H9 (cell line): ENCODE data around the gene GABRB1. TPM values are rescaled to one million over a fixed set of nuclear protein-coding genes. Genes with fewer than 3 reads are reported as not detected.

Experiments
- DNase-seq: peaks from one replicate; pipeline ENCODE4 v3.0.0-alpha.2; 2017
- H2AFZ ChIP-seq: one replicate; pipeline ENCODE4 v1.6.1; 2013; ENCODE audit warnings: mild to moderate bottlenecking, low read length, control low read depth, moderate library complexity
- H2AK5ac ChIP-seq: 2 replicates; pipeline ENCODE4 v1.6.1; 2013; ENCODE audit warnings: low read length, control low read depth, mixed read lengths; ENCODE audit not compliant: insufficient read length
- H2BK120ac ChIP-seq: one replicate; pipeline ENCODE4 v1.6.1; 2013; ENCODE audit warnings: low read depth, mild to moderate bottlenecking, low read length, control low read depth, inconsistent platforms; ENCODE audit not compliant: poor library complexity, severe bottlenecking
- H2BK12ac ChIP-seq: 2 replicates; pipeline ENCODE4 v1.6.1; 2013; ENCODE audit warnings: low read length, control low read depth, mixed read lengths, low read depth; ENCODE audit not compliant: insufficient read length
- H2BK15ac ChIP-seq: 2 replicates; pipeline ENCODE4 v1.6.1; 2013; ENCODE audit warnings: low read depth, low read length, control low read depth
- H2BK20ac ChIP-seq: one replicate; pipeline ENCODE4 v1.6.1; 2013; ENCODE audit warnings: low read depth, mild to moderate bottlenecking, low read length, control low read depth, inconsistent platforms; ENCODE audit not compliant: poor library complexity, severe bottlenecking
- H2BK5ac ChIP-seq: 2 replicates; pipeline ENCODE4 v1.6.1; 2013; ENCODE audit warnings: low read length, control low read depth, mixed read lengths; ENCODE audit not compliant: insufficient read length
- H3K14ac ChIP-seq: 2 replicates; pipeline ENCODE4 v1.6.1; 2013; ENCODE audit warnings: low read length, control low read depth; ENCODE audit not compliant: insufficient read depth
- H3K18ac ChIP-seq: 2 replicates; pipeline ENCODE4 v1.6.1; 2013; ENCODE audit warnings: low read depth, mild to moderate bottlenecking, mixed read lengths, low read length, control low read depth; ENCODE audit not compliant: insufficient read length
- H3K23ac ChIP-seq: 2 replicates; pipeline ENCODE4 v1.6.1; 2013; ENCODE audit warnings: low read length, control low read depth, mixed read lengths, low read depth; ENCODE audit not compliant: insufficient read length
- H3K23me2 ChIP-seq: 2 replicates; pipeline ENCODE4 v1.6.1; 2013; ENCODE audit warnings: low read depth, mild to moderate bottlenecking, mixed read lengths, low read length, control low read depth; ENCODE audit not compliant: insufficient read length, poor library complexity, severe bottlenecking
- H3K27ac ChIP-seq: 2 replicates; pipeline ENCODE4 v1.5.1; 2013; ENCODE audit warnings: low read length, control low read depth, mixed read lengths, low read depth; ENCODE audit not compliant: insufficient read length
- H3K27me3 ChIP-seq: 2 replicates; pipeline ENCODE4 v1.6.1; 2013; ENCODE audit warnings: low read length, control low read depth, inconsistent platforms; ENCODE audit not compliant: insufficient read depth
- H3K4ac ChIP-seq: 2 replicates; pipeline ENCODE4 v1.6.1; 2013; ENCODE audit warnings: low read depth, mild to moderate bottlenecking, control low read depth, inconsistent platforms, low read length, moderate library complexity
- H3K4me1 ChIP-seq: 2 replicates; pipeline ENCODE4 v1.6.1; 2013; ENCODE audit warnings: low read length, control low read depth, inconsistent platforms; ENCODE audit not compliant: insufficient read depth
- H3K4me2 ChIP-seq: 2 replicates; pipeline ENCODE4 v1.6.1; 2013; ENCODE audit warnings: low read length, control low read depth, mixed read lengths; ENCODE audit not compliant: insufficient read length, insufficient read depth
- H3K56ac ChIP-seq: 2 replicates; pipeline ENCODE4 v1.6.1; 2013; ENCODE audit warnings: low read depth, mild to moderate bottlenecking, mixed read lengths, low read length, control low read depth; ENCODE audit not compliant: insufficient read length
- H3K79me1 ChIP-seq: 2 replicates; pipeline ENCODE4 v1.6.1; 2013; ENCODE audit warnings: low read depth, mild to moderate bottlenecking, moderate library complexity, low read length, control low read depth, inconsistent platforms; ENCODE audit not compliant: insufficient read depth, poor library complexity, severe bottlenecking
- H3K79me2 ChIP-seq: 2 replicates; pipeline ENCODE4 v1.6.1; 2013; ENCODE audit warnings: low read length, control low read depth, inconsistent platforms; ENCODE audit not compliant: insufficient read depth
- H3K9ac ChIP-seq: 2 replicates; pipeline ENCODE4 v1.6.1; 2013; ENCODE audit warnings: low read length, control low read depth, mixed read lengths; ENCODE audit not compliant: insufficient read length; ENCODE audit errors: extremely low read depth
- H3K9me3 ChIP-seq: one replicate; pipeline ENCODE4 v1.6.1; 2013; ENCODE audit warnings: low read depth, low read length, inconsistent platforms; ENCODE audit not compliant: control insufficient read depth
- H3T11ph ChIP-seq: one replicate; pipeline ENCODE4 v1.6.1; 2013; ENCODE audit warnings: mild to moderate bottlenecking, low read length, control low read depth, inconsistent platforms
- H4K20me1 ChIP-seq: one replicate; pipeline ENCODE4 v1.6.1; 2013; ENCODE audit not compliant: control insufficient read depth, insufficient read length, insufficient read depth
- H4K5ac ChIP-seq: 2 replicates; pipeline ENCODE4 v1.6.1; 2013; ENCODE audit warnings: low read depth, mild to moderate bottlenecking, mixed read lengths, low read length, control low read depth; ENCODE audit not compliant: insufficient read length
- H4K8ac ChIP-seq: replicated peaks from 2 replicates; pipeline ENCODE4 v1.6.1; 2013; ENCODE audit warnings: low read length, control low read depth, mixed read lengths, low read depth; ENCODE audit not compliant: insufficient read length
- H4K91ac ChIP-seq: 2 replicates; pipeline ENCODE4 v1.6.1; 2013; ENCODE audit warnings: low read depth, mild to moderate bottlenecking, moderate library complexity, mixed read lengths, low read length, control low read depth; ENCODE audit not compliant: insufficient read length
- H3K27ac Mint-ChIP-seq, 3 experiments: 2 replicates in 2 of 3; 3 replicates in 1 of 3; pipeline ENCODE4 v1.8.0; 2020 to 2021; ENCODE audit warnings: mixed read lengths in 3 of 3, mild to moderate bottlenecking in 1 of 3, moderate library complexity in 1 of 3
- H3K27me3 Mint-ChIP-seq: 2 replicates; pipeline ENCODE4 v1.8.0; 2021; ENCODE audit warnings: low read depth, mild to moderate bottlenecking, moderate library complexity, mixed read lengths
- H3K36me3 Mint-ChIP-seq, 3 experiments: 2 replicates in 2 of 3; 3 replicates in 1 of 3; pipeline ENCODE4 v1.8.0; 2020 to 2021; ENCODE audit warnings: low read depth in 3 of 3, mixed read lengths in 3 of 3; ENCODE audit not compliant: insufficient read depth in 1 of 3
- H3K4me1 Mint-ChIP-seq, 2 experiments: 2 replicates each; pipeline ENCODE4 v1.8.0; 2020; ENCODE audit warnings: mixed read lengths in 2 of 2
- H3K4me3 Mint-ChIP-seq, 2 experiments: 2 replicates in 1 of 2; 3 replicates in 1 of 2; pipeline ENCODE4 v1.8.0; 2020 to 2021; ENCODE audit warnings: mild to moderate bottlenecking in 2 of 2, mixed read lengths in 2 of 2, moderate library complexity in 1 of 2
- H3K9me3 Mint-ChIP-seq, 2 experiments: 2 replicates in 1 of 2; 3 replicates in 1 of 2; pipeline ENCODE4 v1.8.0; 2020; ENCODE audit warnings: mild to moderate bottlenecking in 2 of 2, mixed read lengths in 2 of 2, moderate library complexity in 1 of 2
- total RNA-seq: library from RNA; stranded (reverse); gene quantifications from 2 replicates; pipeline ENCODE4 v1.2.1, GENCODE V29; 2021
- TF ChIP-seq, protein P1 (sequence below): fragments of 200-600 bp; sonication (generic); conservative IDR thresholded peaks from 3 replicates; pipeline ENCODE4 v1.8.0; 2021; ENCODE audit warnings: antibody characterized with exemption, mild to moderate bottlenecking

The GABRB1 gene
- total RNA-seq, 1 experiment from 2014 or later, result 0.39 TPM

DNA sequence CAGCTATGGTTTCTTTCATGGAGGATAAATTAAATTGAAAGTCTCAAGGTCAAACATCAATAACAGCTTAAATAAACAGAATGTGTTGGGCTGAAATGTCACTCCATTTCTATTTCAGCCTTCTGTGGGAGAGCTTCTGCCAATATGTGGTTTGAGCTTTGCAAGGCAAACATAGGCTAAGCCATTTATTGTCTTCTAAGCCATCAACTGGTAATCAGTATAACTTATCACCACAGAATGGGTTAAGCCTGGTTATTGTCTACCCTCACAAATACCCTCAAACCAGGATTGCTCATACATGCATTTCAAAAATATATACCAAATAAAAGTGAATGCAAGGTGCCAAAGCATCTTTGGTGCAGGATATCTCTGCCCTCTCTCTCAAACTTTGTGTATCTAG, 52.7 kb downstream of the GABRB1 start:
- no peak overlapping the region for H3K27ac ChIP-seq
- no peaks in the 10 kb centered on the region for H3K36me3 Mint-ChIP-seq
- no peak overlapping the region for H3K27ac Mint-ChIP-seq

More for the DNA sequence above, 52.7 kb downstream of the GABRB1 start:
- Histone ChIP-seq H3K4ac (no peak overlapping the region), H4K91ac (no peak overlapping the region), H4K8ac (no peak overlapping the region), H2BK15ac (no peak overlapping the region), H2BK20ac (no peak overlapping the region), H4K5ac (no peak overlapping the region), H2AK5ac (no peak overlapping the region), H2AFZ (no peak overlapping the region), H3K4me2 (no peak overlapping the region), H2BK120ac (no peak overlapping the region), H3K56ac (no peak overlapping the region), H3K14ac (no peak overlapping the region), H3K9me3 (no peaks in the 10 kb centered on the region), H3K23ac (no peak overlapping the region), H3K18ac (no peak overlapping the region), H3K79me2 (no peaks in the 10 kb centered on the region), H4K20me1 (no peaks in the 10 kb centered on the region), H3K9ac (no peak overlapping the region), H2BK12ac (no peak overlapping the region), H3K79me1 (no peaks in the 10 kb centered on the region), H3K27me3 (no peaks in the 10 kb centered on the region), H3K23me2 (no peaks in the 10 kb centered on the region), H2BK5ac (no peak overlapping the region), H3K4me1 (no peaks in the 10 kb centered on the region), H3T11ph (no peak overlapping the region)
- Mint-ChIP-seq H3K4me3 (no peak overlapping the region), H3K4me1 (no peaks in the 10 kb centered on the region), H3K9me3 (no peaks in the 10 kb centered on the region), H3K27me3 (no peaks in the 10 kb centered on the region; the same call in 1 of the 2 replicates)
- TF ChIP-seq, protein P1, sequence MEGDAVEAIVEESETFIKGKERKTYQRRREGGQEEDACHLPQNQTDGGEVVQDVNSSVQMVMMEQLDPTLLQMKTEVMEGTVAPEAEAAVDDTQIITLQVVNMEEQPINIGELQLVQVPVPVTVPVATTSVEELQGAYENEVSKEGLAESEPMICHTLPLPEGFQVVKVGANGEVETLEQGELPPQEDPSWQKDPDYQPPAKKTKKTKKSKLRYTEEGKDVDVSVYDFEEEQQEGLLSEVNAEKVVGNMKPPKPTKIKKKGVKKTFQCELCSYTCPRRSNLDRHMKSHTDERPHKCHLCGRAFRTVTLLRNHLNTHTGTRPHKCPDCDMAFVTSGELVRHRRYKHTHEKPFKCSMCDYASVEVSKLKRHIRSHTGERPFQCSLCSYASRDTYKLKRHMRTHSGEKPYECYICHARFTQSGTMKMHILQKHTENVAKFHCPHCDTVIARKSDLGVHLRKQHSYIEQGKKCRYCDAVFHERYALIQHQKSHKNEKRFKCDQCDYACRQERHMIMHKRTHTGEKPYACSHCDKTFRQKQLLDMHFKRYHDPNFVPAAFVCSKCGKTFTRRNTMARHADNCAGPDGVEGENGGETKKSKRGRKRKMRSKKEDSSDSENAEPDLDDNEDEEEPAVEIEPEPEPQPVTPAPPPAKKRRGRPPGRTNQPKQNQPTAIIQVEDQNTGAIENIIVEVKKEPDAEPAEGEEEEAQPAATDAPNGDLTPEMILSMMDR, result no peak
- no peak for DNase-seq
